ENCODE data around the gene SERPINB8.

Gene SERPINB8

GRCh38 chr18:63986885-63987284 lies 17.0 kb downstream of the SERPINB8 start:
- WGBS, 2 donors (ENCODE audit: extremely low coverage in 2 of 2, insufficient read length in 2 of 2, insufficient replicate concordance in 1 of 2): no CpG with 5 or more reads among the region's 7 CpGs
- Histone ChIP-seq H3K4ac (ENCODE audit: low read length) (no peak overlapping the region), H3K18ac (ENCODE audit: low read length) (no peak overlapping the region), H3K4me3 (ENCODE audit: low read length in 2 of 2) (no peak overlapping the region), H2AFZ (ENCODE audit: low read length) (no peak overlapping the region), H3K79me1 (ENCODE audit: low read depth, low read length) (no peaks in the 10 kb centered on the region), H2BK12ac (ENCODE audit: low read length) (no peak overlapping the region), H4K91ac (ENCODE audit: low read depth, low read length, poor library complexity) (no peak overlapping the region), H3K9me3 (replicated peaks in 1 of 2; ENCODE audit: control insufficient read depth in 2 of 2, insufficient read depth in 1 of 2, low read depth in 1 of 2, low read length in 2 of 2) (no peaks in the 10 kb centered on the region), H3K4me2 (ENCODE audit: insufficient read depth, low read length, poor library complexity, severe bottlenecking) (no peak overlapping the region), H3K27me3 (ENCODE audit: control insufficient read depth in 3 of 3, insufficient read depth in 3 of 3, low read depth in 1 of 3, low read length in 3 of 3) (no peaks in the 10 kb centered on the region), H3K36me3 (replicated peaks in 1 of 2; ENCODE audit: control insufficient read depth in 2 of 2, insufficient read depth in 2 of 2, low read length in 2 of 2) (peaks cover 0 to 4% of the 10 kb centered on the region in 2 donors), H4K8ac (ENCODE audit: low read depth, low read length) (no peak overlapping the region), H2BK120ac (ENCODE audit: low read depth, low read length) (no peak overlapping the region), H2AK5ac (ENCODE audit: low read depth, low read length) (no peak overlapping the region), H3K27ac (replicated peaks; ENCODE audit: low read length) (no peak overlapping the region), H3K9ac (ENCODE audit: low read depth, low read length, poor library complexity) (no peak overlapping the region), H2BK15ac (ENCODE audit: low read length) (no peak overlapping the region), H3K23ac (ENCODE audit: low read depth, low read length, poor library complexity) (no peak overlapping the region), H2BK5ac (ENCODE audit: low read length) (no peak overlapping the region), H3K14ac (ENCODE audit: low read length) (no peak overlapping the region), H3K4me1 (ENCODE audit: control insufficient read depth in 2 of 2, insufficient read depth in 1 of 2, low read depth in 1 of 2, low read length in 2 of 2) (no peaks in the 10 kb centered on the region)
- DNase-seq (ENCODE audit: low spot score): no peak

- Histone ChIP-seq H3K79me1 (ENCODE audit: low read depth, low read length) (no peaks in the 10 kb centered on the region), H3K9ac (ENCODE audit: low read depth, low read length, poor library complexity) (no peak overlapping the region), H2BK12ac (ENCODE audit: low read length) (no peak overlapping the region), H3K4me2 (ENCODE audit: insufficient read depth, low read length, poor library complexity, severe bottlenecking) (no peak overlapping the region), H3K36me3 (replicated peaks in 1 of 2; ENCODE audit: control insufficient read depth in 2 of 2, insufficient read depth in 2 of 2, low read length in 2 of 2) (no peaks in the 10 kb centered on the region), H2AFZ (ENCODE audit: low read length) (no peak overlapping the region), H3K23ac (ENCODE audit: low read depth, low read length, poor library complexity) (no peak overlapping the region), H3K9me3 (replicated peaks in 1 of 2; ENCODE audit: control insufficient read depth in 2 of 2, insufficient read depth in 1 of 2, low read depth in 1 of 2, low read length in 2 of 2) (no peaks in the 10 kb centered on the region), H3K4me3 (ENCODE audit: low read length in 2 of 2) (no peak overlapping the region), H4K91ac (ENCODE audit: low read depth, low read length, poor library complexity) (no peak overlapping the region), H2BK120ac (ENCODE audit: low read depth, low read length) (no peak overlapping the region), H2BK5ac (ENCODE audit: low read length) (no peak overlapping the region), H3K27ac (replicated peaks; ENCODE audit: low read length) (no peak overlapping the region), H3K27me3 (ENCODE audit: control insufficient read depth in 3 of 3, insufficient read depth in 3 of 3, low read depth in 1 of 3, low read length in 3 of 3) (no peaks in the 10 kb centered on the region), H4K8ac (ENCODE audit: low read depth, low read length) (no peak overlapping the region), H2AK5ac (ENCODE audit: low read depth, low read length) (no peak overlapping the region), H3K18ac (ENCODE audit: low read length) (no peak overlapping the region), H3K4me1 (ENCODE audit: control insufficient read depth in 2 of 2, insufficient read depth in 1 of 2, low read depth in 1 of 2, low read length in 2 of 2) (no peaks in the 10 kb centered on the region), H3K14ac (ENCODE audit: low read length) (no peak overlapping the region), H2BK15ac (ENCODE audit: low read length) (no peak overlapping the region), H3K4ac (ENCODE audit: low read length) (no peak overlapping the region)
- no peak for DNase-seq (ENCODE audit: low spot score)
- no CpG with 5 or more reads among the region's 2 CpGs for whole genome bisulfite sequencing, 2 donors (ENCODE audit: extremely low coverage in 2 of 2, insufficient read length in 2 of 2, insufficient replicate concordance in 1 of 2)
Measured at GRCh38 chr18:63987743-63988142, 17.9 kb downstream of the SERPINB8 start.

- DNase-seq (ENCODE audit: low spot score): no peak
- peaks cover 2 to 5% of the 10 kb centered on the region in 2 donors for H3K9me3 ChIP-seq (replicated peaks in 1 of 2; ENCODE audit: control insufficient read depth in 2 of 2, insufficient read depth in 1 of 2, low read depth in 1 of 2, low read length in 2 of 2)
- H3K4me2 ChIP-seq (ENCODE audit: insufficient read depth, low read length, poor library complexity, severe bottlenecking): no peak overlapping the region
- H4K8ac ChIP-seq (ENCODE audit: low read depth, low read length): no peak overlapping the region
- H3K14ac ChIP-seq (ENCODE audit: low read length): no peak overlapping the region
- H3K27ac ChIP-seq (replicated peaks; ENCODE audit: low read length): no peak overlapping the region
- no peak overlapping the region for H2AK5ac ChIP-seq (ENCODE audit: low read depth, low read length)
- H3K27me3 ChIP-seq (ENCODE audit: control insufficient read depth in 3 of 3, insufficient read depth in 3 of 3, low read depth in 1 of 3, low read length in 3 of 3): no peaks in the 10 kb centered on the region
- no peak overlapping the region for H2AFZ ChIP-seq (ENCODE audit: low read length)
- H4K91ac ChIP-seq (ENCODE audit: low read depth, low read length, poor library complexity): no peak overlapping the region
- no peaks in the 10 kb centered on the region for H3K79me1 ChIP-seq (ENCODE audit: low read depth, low read length)
- H3K4me1 ChIP-seq (ENCODE audit: control insufficient read depth in 2 of 2, insufficient read depth in 1 of 2, low read depth in 1 of 2, low read length in 2 of 2): no peaks in the 10 kb centered on the region
- no peak overlapping the region for H3K4me3 ChIP-seq (ENCODE audit: low read length in 2 of 2)
- H2BK12ac ChIP-seq (ENCODE audit: low read length): no peak overlapping the region
- no peak overlapping the region for H3K4ac ChIP-seq (ENCODE audit: low read length)
- no peak overlapping the region for H3K18ac ChIP-seq (ENCODE audit: low read length)
- H3K36me3 ChIP-seq (replicated peaks in 1 of 2; ENCODE audit: control insufficient read depth in 2 of 2, insufficient read depth in 2 of 2, low read length in 2 of 2): no peaks in the 10 kb centered on the region
- H3K9ac ChIP-seq (ENCODE audit: low read depth, low read length, poor library complexity): no peak overlapping the region
- no peak overlapping the region for H2BK5ac ChIP-seq (ENCODE audit: low read length)
- no peak overlapping the region for H2BK120ac ChIP-seq (ENCODE audit: low read depth, low read length)
- H3K23ac ChIP-seq (ENCODE audit: low read depth, low read length, poor library complexity): no peak overlapping the region
- no peak overlapping the region for H2BK15ac ChIP-seq (ENCODE audit: low read length)
- no CpG with 5 or more reads among the region's 7 CpGs for WGBS, 2 donors (ENCODE audit: extremely low coverage in 2 of 2, insufficient read length in 2 of 2, insufficient replicate concordance in 1 of 2)
Measured at GRCh38 chr18:63992751-63993150, 22.9 kb downstream of the SERPINB8 start.

GRCh38 chr18:63994783-63995399 lies 25.0 kb downstream of the SERPINB8 start:
- no peaks in the 10 kb centered on the region for H3K27me3 ChIP-seq (ENCODE audit: control insufficient read depth in 3 of 3, insufficient read depth in 3 of 3, low read depth in 1 of 3, low read length in 3 of 3)
- no peak overlapping the region for H2BK15ac ChIP-seq (ENCODE audit: low read length)
- H3K27ac ChIP-seq (replicated peaks; ENCODE audit: low read length): no peak overlapping the region
- H3K18ac ChIP-seq (ENCODE audit: low read length): no peak overlapping the region
- no peak overlapping the region for H2BK120ac ChIP-seq (ENCODE audit: low read depth, low read length)
- H2BK5ac ChIP-seq (ENCODE audit: low read length): no peak overlapping the region
- H3K23ac ChIP-seq (ENCODE audit: low read depth, low read length, poor library complexity): no peak overlapping the region
- H3K9me3 ChIP-seq (replicated peaks in 1 of 2; ENCODE audit: control insufficient read depth in 2 of 2, insufficient read depth in 1 of 2, low read depth in 1 of 2, low read length in 2 of 2): peaks cover 2 to 5% of the 10 kb centered on the region in 2 donors
- H4K91ac ChIP-seq (ENCODE audit: low read depth, low read length, poor library complexity): no peak overlapping the region
- no peak overlapping the region for H3K9ac ChIP-seq (ENCODE audit: low read depth, low read length, poor library complexity)
- H2AK5ac ChIP-seq (ENCODE audit: low read depth, low read length): no peak overlapping the region
- H2BK12ac ChIP-seq (ENCODE audit: low read length): no peak overlapping the region
- H3K4me2 ChIP-seq (ENCODE audit: insufficient read depth, low read length, poor library complexity, severe bottlenecking): no peak overlapping the region
- H3K4me1 ChIP-seq (ENCODE audit: control insufficient read depth in 2 of 2, insufficient read depth in 1 of 2, low read depth in 1 of 2, low read length in 2 of 2): no peaks in the 10 kb centered on the region
- DNase-seq (ENCODE audit: low spot score): peak; percentile 39
- no peak overlapping the region for H4K8ac ChIP-seq (ENCODE audit: low read depth, low read length)
- no CpG with 5 or more reads among the region's 6 CpGs for WGBS, 2 donors (ENCODE audit: extremely low coverage in 2 of 2, insufficient read length in 2 of 2, insufficient replicate concordance in 1 of 2)
- peak overlapping the region; percentile 41 for H2AFZ ChIP-seq (ENCODE audit: low read length)
- H3K14ac ChIP-seq (ENCODE audit: low read length): no peak overlapping the region
- no peaks in the 10 kb centered on the region for H3K36me3 ChIP-seq (replicated peaks in 1 of 2; ENCODE audit: control insufficient read depth in 2 of 2, insufficient read depth in 2 of 2, low read length in 2 of 2)
- no peak overlapping the region for H3K4me3 ChIP-seq (ENCODE audit: low read length in 2 of 2)
- H3K4ac ChIP-seq (ENCODE audit: low read length): no peak overlapping the region
- no peaks in the 10 kb centered on the region for H3K79me1 ChIP-seq (ENCODE audit: low read depth, low read length)

Measured in neuronal stem cell (in vitro differentiated cells).